Fibroblast of skin of left quadriceps (primary cell): Measurements from ENCODE around the gene KLHL2.
"Not testable (repeated sequence)": the region's sequence is repeated elsewhere in the genome, so short reads cannot be mapped to it uniquely, and the experiment has no call there.

Source experiments
- DNase-seq, 2 experiments: peaks; one replicate each; pipeline ENCODE4 v3.0.0-alpha.2; 2013; ENCODE audit warnings: low read depth in 2 of 2

Gene KLHL2

DNA sequence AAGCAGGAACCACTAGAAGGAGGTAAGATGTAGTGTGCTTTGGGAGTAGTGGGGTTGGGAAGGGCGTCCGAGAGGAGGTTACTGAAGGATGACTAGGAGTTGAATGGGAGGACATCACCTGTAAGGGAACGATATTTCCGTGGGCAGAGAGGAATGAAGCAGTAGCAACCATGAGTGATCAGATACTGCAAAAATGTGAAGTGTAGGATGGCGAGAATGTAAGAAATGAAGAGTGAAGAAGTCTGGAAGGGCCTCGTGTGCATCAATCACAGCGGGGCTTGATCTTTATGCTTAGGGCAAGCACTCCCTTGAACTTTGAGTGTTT, 120.7 kb downstream of the KLHL2 start:
- no peak for DNase-seq

DNA sequence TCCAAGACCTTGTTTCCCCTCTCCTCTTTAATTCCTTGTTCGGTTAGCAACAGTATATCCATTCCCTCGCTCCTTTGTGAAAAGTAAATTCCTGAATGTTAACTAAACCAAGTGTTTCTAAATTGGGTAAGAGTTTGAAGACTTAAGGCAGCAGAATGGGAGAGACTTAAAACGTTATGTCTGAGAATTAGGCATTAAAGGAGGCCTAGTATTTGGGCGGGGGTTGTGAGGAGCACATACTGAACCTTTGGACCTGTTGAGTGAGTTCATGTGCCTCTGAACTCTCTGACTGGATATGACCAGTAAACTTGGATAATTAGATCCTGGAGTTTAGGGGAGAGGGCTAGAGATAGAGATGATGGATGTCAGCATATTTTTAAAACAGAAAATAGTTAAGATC, 121.3 kb downstream of the KLHL2 start:
- no peak for DNase-seq

DNA sequence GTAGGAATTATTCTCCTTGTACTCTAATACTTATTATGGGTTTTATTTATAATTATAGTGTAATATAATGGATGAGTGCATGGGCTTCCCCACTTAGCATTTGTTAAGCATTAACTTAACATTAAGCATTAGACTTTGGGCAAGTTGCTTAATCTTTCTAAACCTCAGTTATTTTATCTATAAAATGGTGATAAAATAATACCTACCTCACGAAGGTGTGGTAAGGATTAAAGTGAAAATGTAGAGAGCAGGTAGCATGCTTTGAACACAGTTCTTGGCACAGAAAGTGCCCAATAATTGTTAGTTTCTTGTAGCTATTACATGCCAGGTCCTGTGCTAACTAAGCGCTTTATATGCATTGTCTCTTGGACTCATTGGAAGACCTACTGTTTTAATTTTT, 122.7 kb downstream of the KLHL2 start:
- no peak for DNase-seq

DNA sequence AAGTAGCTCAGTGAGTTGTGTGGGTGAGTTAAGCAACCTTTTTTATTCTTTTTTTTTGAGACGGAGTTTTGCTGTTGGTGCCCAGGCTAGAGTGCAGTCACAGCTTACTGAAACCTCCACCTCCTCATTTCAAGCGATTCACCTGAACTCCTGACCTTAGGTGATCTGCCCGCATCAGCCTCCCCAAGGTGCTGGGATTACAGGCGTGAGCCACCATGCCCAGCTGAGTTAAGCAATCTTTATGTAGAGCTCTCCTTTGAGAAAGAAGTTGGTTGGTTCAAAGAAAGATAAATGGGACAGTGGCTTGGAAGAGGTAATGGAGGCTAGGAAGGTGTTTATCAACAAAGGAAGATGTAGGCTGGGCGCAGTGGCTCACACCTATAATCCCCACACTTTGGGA, 123.3 kb downstream of the KLHL2 start:
- DNase-seq, result no peak

DNA sequence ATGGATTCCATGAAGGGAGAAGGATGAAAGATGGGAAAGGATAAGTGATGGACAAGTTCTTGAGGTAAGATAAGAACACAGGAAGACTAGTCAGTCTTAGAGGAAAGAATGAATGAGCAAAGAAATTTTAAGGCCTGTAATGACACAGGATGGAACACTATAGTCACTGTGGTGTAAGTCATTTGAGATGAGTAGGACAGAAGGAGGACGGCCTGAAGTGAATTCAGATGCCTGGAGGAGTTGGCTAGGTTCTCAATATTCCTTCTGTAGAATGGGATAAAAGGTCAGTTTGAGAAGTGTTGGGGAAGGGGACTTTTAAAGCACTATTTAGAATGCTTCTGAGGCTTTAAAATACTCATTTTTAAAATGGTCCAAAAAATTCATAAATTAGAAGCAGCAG, 124.0 kb downstream of the KLHL2 start:
- no peak for DNase-seq

DNA sequence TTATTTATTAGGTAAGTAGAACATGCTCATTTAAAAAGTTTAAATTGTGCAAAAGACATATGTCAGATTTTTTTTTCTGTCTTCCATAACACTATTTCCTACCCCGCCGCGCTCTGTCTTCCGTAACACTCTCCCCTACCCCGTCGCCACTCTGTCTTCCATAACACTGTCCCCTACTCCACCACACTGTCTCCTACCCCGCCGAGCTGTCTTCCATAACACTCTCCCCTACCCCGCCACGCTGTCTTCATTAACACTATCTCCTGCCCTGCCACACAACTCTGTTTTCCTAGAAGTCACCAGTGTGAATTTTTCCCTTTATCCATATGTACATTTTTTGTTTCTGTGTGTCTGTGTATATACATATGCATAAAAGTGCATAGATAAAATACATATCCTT, 124.5 kb downstream of the KLHL2 start:
- no peak for DNase-seq

DNA sequence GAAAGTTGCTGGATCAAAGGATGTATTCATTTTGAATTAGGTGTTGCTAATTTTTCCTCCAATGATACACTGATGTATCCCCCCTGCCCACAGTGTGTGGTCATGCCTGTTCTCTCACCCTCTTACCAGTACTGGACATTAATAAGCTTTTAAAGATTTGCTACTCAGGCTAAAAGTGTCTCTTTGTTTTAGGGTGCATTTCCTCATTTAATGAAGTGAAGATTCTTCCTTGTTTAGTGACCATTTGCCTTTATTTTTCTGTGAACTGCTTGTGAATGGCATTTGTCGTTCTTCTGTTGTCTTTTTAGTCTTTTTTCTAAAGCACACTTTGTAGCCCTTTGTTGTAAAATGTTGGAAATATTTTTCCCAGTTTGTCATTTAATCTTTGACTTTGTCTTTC, 125.1 kb downstream of the KLHL2 start:
- no peak for DNase-seq

DNA sequence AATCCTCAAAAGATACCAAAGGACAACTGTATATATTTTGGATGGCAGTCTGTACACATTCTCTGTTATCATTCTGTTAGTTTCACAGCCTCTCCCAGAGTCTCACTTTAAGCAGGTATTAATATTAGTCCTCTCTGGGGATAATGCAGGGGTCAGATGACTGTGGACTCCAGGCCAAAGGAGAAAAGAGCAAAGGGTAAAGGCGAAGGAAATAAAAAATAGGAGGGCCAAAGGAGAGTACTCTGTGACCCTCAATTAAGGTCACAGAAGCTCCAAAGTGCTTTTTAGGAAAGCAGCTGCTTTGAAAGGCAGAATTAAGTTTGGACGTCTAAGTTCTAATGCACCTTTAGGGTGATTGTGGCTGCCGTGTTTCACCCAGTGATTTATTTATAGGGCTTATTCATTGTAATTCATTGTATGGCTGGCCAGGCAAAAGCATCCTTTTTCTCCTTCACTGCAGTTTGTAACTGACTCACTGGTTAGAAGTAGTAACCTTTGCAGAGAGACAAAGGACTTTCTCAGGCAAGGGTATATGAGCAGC, 127.9 kb downstream of the KLHL2 start:
- no peak for DNase-seq

DNA sequence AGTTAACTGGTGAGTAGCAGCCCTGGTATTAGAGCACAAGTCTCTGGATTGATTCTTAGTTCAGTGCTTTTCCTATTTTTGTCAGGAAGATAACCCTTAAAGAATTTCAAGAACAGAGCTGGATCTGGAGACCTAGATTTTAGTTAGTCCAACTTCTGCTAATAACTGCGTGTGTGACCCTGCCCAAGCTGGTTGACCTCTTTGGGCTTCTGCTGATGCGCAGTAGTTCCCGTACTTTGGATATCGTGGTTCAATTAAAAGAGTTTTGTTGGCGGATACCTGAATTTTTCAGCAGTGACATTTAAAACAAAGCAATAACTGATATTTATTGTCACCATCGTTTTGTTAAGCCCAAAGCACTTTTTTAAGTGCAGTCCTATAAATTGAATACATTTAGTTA, 129.4 kb downstream of the KLHL2 start:
- DNase-seq, result no peak

DNA sequence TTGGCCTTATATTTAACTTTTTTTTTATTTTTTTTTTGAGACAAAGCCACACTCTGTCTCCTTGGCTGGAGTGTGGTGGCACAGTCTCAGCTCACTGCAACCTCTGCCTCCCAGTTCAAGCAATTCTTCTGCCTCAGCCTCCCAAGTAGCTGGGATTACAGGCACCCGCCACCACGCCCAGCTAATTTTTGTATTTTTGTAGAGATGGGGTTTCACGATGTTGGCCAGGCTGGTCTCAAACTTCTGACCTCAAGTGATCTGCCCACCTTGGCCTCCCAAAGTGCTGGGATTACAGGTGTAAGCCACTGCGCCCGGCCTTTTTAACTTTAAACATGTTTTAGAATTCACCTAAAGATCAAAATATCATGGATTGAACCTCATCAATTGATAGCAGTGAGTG, 135.0 kb downstream of the KLHL2 start:
- DNase-seq, result not testable (repeated sequence)

DNA sequence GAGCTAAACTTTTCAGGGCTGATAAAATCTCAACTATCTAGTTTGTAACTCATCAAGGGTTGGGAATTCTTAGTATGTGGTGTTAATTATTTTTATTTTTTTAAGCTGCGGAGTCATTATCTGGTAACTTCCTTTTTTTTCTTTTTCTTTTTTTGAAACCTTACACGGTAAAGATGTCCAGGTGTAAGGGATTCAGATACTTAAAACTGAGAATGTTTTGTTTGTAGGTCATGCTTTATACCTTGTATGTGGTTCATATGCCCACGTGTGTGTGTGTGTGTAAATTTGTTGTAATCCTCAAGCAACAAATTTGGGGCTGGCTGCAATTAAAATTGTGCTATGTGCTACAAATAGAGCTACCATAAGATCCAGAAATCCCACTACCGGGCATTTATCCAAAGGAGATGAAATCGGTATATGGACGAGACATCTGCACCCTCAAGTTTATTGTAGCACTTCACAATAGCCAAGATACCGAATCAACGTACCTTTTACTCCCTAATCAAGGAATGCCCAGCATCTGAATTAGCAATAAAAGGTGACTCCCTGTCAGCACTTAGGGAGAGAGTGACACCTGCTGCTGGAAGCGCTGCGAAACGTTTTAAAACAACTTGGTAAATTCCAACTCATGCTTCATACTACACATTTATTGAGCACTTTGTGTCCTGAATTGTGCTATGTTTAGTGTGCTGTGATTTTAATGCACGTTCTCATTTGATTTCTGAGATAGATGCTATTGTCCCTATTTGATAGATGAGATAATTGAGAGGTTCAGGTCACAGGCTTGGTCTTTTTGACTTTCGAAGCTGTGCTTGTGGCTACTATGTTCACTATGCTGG, 136.2 kb downstream of the KLHL2 start:
- DNase-seq, result no peak

DNA sequence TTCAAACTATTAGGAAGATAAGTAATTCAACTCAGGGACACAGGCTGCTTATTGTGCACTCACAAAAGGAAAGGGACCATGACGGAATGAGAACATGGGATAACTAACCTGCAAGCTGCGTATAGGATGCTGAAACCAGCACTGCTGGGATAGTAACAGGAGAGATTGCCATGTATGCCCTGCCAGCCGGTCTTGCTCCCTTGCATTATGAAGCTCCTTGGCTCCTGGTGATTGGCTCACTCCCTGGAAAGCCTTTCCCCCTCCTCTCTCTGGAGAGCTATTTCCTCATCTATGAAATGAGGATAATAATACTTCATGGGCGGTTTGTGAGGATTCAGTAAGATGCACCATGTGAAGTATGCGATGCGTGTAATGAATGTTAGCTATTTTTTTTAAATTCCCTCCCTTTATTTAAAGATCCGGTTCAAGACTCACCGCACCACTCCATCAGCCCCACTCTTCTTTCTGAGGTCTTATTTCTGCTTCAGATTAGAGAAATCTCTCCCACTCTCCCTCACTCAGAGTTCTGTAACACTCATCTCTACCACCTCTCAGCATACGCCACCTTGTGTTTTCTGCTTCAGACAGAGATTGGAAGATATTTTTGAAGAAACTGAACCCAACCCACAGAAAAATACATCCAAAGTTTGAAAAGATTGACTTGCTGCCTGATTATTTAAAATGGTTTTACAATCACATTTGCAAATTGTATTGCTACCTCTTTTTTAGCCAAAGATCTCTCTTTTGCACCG, 138.5 kb downstream of the KLHL2 start:
- DNase-seq, result no peak

DNA sequence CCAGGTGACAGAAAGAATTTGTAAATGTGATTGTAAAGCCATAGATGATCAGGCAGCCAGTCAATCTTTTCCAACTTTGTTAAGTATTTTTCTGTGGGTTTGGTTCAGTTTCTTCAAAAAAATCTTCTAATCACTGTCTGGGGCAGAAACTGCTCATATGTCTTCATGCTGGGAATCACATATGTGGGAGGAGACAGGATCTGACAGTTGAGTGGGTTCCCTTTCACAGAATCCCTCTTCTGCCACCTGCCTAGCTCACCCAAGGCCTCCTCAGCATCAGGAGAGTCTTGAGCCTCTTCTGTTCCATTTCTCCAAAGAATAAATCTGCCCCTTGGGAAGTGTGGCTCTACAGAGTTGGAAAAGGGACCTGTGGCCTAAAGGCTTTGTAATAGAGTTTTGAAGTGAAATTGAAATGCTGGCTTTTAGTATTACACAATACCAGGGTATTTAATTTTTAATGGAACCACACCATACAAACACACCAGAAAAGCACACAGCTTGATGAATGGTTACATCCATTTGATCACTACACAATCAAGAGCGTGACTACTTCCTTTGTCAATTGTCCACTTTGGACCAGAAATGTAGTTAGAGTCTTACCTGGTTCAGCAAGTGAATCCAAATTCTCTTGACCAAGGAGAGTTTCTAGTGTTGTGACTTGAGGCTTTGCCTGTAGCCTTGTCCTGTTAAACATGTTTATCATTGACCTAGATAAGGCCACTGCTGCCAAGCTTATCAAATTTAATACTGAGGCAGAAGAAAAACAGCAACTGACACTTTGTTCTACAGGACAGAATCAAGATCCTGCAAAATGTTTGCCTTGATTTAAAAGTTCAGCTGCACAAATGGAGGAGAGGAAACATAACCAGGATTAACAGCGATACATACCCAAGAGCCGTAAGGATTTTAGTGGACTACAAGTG, 140.5 kb downstream of the KLHL2 start:
- no peak for DNase-seq

DNA sequence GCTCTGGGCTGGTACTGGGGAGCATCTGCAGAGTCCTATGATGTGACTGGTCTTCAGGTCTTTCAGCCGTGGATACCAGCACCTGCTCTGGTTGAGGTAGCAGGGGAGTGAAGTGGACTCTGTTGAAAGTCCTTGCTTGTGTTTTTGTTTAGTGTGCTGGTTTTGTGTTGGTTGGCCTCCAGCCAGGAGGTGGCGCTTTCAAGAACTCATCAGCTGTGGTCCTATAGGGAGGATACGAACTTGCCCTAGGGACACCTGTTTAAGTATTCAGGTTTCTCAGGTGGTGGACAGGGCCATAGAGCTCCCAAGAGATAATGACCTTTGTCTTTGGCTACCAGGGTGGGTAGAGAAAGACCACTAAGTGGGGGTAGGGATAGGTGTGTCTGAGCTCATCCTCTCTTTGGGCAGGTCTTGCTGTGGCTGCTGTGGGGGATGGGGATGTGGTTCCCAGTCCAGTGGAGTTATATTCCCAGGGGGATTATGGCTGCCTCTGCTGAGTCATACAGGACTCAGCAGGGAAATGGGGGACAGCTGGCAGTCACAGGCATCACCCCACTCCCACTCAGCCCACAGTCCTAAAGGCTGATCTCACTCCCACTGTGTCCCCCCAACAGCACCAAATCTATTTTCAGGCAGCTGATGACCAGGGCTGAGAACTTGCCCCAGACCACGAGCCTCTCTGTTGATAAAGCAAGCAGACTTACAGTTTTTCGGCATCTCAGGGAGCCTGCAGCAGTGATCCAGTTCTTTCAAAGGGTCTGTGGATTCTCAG, 144.2 kb downstream of the KLHL2 start:
- no peak for DNase-seq

DNA sequence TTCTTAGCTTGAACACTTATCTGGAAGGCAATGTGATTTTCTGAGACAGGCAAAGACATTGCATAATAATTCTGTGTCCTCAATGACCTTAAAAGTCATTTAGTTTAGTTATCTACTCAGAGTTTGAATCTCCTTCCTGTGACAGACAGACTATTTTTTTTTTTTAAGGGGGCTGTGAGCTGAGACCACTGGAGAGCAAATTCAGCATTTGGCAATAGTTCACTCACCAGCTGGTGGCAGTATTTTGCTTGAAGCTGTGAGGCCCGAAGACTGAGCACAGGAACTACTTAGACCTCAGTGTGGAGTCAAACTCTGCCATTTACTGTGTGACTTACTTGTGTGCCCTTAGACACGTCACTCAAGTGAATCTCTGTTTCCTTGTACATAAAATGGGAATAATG, 148.5 kb downstream of the KLHL2 start:
- DNase-seq, result peak in 1 of 2 experiments; percentile 14

DNA sequence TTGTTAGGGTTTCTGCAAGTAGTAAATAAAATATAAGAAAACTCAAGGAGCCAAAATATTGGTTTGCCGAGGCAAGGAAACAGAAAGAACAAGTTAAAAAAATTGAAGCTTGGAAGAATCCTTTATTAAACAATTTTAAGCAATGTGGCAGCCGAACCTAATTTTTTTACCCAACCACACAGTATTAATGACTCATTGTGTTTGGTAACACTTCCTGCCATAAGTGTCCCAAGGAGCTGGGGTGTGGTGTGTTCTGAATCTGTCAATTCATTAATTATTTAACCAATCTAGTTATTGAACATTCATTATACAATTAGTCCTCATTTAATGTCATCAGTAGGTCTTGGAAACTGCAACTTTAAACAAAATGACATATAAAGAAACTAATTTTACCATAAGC, 152.1 kb downstream of the KLHL2 start:
- DNase-seq, result peak in 1 of 2 experiments; percentile 21

DNA sequence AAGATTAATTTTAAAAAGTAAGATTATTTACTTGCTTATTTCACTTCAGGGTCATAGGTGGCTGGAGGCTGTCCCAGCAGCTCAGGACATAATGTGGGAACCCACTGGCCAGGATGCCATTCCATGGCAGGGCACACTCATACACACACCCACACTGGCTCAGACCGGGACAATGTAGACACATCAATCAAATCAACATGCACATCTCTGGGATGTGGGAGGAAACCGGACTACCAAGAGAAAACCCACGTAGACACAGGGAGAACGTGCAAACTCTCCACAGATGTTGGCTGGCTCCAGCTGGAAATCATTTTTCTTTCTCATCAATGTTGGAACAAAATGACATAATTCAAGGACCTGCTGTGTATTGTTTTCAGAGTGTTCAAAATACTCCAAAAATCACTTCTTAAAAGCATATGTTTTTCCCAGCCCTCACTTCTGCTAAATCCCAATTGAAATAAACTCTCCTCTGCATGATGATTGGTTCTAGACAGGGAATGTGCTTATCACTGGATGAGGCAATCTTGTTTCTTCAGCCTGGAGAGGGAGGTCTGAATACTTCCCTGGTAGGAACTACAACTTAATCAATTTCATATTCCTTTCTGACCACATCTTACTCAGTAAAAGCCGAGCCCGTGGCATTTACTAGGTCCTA, 152.8 kb downstream of the KLHL2 start:
- peak; percentile 54 to 58 for DNase-seq

DNA sequence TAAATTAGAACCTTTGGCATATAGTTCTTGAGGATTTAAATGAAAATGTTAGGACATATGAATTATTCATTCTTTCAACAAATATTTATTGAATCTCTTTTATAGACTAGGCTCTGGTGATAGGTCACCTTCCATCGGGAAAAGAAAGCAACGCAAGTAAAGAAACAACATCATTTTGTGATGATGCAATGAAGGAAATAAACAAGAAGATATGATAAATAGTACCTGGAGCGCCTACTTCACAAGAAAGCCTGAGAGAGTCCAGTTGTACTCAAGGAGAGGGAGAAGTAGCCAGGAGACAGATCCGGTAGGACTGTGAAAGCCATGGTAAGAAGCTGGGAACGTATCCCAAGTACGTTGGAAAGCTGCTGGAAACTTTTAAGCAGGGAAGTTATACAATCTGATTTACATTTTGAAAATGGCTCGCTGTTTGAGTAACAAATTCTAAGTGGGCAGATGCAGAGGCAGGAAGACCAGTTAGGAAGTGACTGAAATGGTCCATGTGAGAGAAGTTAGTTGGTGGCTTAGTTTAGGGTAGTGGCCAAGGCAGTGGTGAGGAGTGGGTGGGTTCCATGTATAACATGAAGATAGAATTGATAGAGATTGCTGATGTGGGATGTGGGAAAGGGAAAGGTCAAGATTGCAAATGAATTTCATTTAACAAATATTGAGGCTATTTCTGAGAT, 153.8 kb downstream of the KLHL2 start:
- DNase-seq, result no peak

DNA sequence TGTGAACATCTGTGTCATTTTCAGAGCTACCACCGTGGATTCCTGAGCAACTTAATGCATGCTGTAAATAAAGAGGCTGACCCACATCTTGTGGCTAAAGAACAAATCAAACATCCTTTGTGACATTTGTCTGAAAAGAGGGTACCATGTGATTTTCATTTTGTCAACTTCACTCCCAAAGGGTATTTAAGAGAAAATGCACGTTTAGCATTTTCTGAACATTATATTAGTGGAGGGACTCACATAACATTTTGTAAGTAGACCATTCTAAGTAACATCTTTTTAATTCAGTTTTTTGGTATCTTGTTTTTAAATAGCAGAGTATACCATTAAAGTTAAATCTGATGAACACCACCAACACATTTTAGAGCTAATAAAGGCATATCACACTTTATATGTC, 154.4 kb downstream of the KLHL2 start:
- no peak for DNase-seq

DNA sequence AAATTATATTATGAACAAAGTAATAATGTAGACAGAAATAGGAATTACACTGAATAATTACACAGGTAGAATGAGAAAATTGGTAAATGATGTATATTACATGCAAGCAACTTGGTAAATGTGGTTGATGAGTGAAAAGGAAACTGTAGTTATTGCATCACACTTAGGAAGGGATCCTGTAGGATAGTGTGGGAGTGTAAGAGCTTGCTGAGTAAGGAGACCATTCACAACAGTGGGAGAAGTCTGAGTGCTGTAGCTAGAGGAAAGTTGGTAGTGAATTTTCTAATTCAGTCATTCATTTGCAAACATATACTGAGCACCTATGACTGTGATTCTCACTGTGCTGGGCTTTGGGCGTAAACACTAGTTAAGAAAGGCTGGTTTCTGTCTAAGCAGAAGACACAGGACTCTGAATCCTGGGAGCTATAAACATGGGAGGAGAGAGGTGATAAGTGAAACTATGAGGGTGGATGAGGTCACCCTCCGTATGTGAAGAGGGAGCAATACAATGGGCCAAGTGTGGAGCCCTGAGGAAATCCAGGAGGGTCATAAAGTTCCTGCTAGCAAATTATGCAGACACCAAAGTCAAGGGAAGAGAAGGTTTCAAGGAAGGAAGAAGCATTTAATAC, 157.2 kb downstream of the KLHL2 start:
- DNase-seq, result no peak
